B cell (primary cell): ENCODE results near the gene CAMTA1. TPM values are rescaled to one million over a fixed set of nuclear protein-coding genes. Genes with fewer than 3 reads are reported as not detected.

Experiments
- ATAC-seq: fragments of 200-7000 bp; cut with Tn5 transposase; one replicate; pipeline ENCODE4 v1.10.0; 2021; ENCODE audit warnings: low read depth, mild to moderate bottlenecking, moderate number of reproducible peaks, moderate library complexity
- CTCF ChIA-PET: fragments of 350-600 bp; sonication (Branson Sonifier 250); formaldehyde crosslinking; loops from one replicate; lab custom pipeline; 2021; ENCODE audit warnings: antibody characterized with exemption, inconsistent platforms; lab: Charles Lee
- POLR2A ChIA-PET: fragments of 350-600 bp; sonication (Branson Sonifier 250); formaldehyde crosslinking; loops from one replicate; lab custom pipeline; 2021; ENCODE audit warnings: antibody characterized with exemption; lab: Charles Lee
- DNase-seq: peaks from one replicate; pipeline ENCODE4 v3.0.0; 2013
- H2AFZ ChIP-seq: 2 replicates; pipeline ENCODE4 v1.6.1; 2012; ENCODE audit warnings: mild to moderate bottlenecking, low read depth, low read length; ENCODE audit not compliant: insufficient read depth, poor library complexity, severe bottlenecking
- H3K27ac ChIP-seq, 2 donors: 1 replicate in 1 of 2; 2 replicates in 1 of 2; pipeline ENCODE4 v1.5.1; 2012 to 2013; ENCODE audit warnings: low read length in 2 of 2, mild to moderate bottlenecking in 2 of 2, moderate library complexity in 1 of 2
- H3K27me3 ChIP-seq, 4 experiments: fragments of 200-600 bp in 1 of 4; sonication (generic) in 1 of 4; replicated peaks in 1 of 4; 1 replicate in 2 of 4; 2 replicates in 2 of 4; pipeline versions ENCODE4 v1.6.1 to v1.7.0; 2013 to 2016; ENCODE audit warnings: low read length in 3 of 4, mild to moderate bottlenecking in 2 of 4, mixed read lengths in 1 of 4, moderate library complexity in 1 of 4; ENCODE audit not compliant: insufficient read depth in 4 of 4, control insufficient read depth in 3 of 4; ENCODE audit errors: control extremely low read depth in 1 of 4
- H3K36me3 ChIP-seq, 2 experiments: replicated peaks in 1 of 2; 1 replicate in 1 of 2; 2 replicates in 1 of 2; pipeline versions ENCODE4 v1.6.1 to v1.7.1; 2013; ENCODE audit warnings: low read length in 1 of 2; ENCODE audit not compliant: insufficient read depth in 2 of 2, control insufficient read depth in 1 of 2; ENCODE audit errors: control extremely low read depth in 1 of 2, extremely low read depth in 1 of 2
- H3K4me1 ChIP-seq, 2 donors: fragments of 200-600 bp in 1 of 2; sonication (generic) in 1 of 2; 1 replicate in 1 of 2; 2 replicates in 1 of 2; pipeline versions ENCODE4 v1.5.1 to v1.6.1; 2013 to 2017; ENCODE audit warnings: low read length in 2 of 2; ENCODE audit not compliant: control insufficient read depth in 2 of 2, insufficient read depth in 2 of 2
- H3K4me2 ChIP-seq: replicated peaks from 2 replicates; pipeline ENCODE3; 2012; ENCODE audit warnings: mild to moderate bottlenecking, low read depth, low read length; ENCODE audit not compliant: poor library complexity, severe bottlenecking
- H3K4me3 ChIP-seq, 5 experiments: fragments of 200-600 bp in 1 of 5; sonication (generic) in 1 of 5; 1 replicate in 3 of 5; 2 replicates in 2 of 5; pipeline versions ENCODE4 v1.5.1 to v1.7.0; 2011 to 2016; ENCODE audit warnings: low read length in 4 of 5, mild to moderate bottlenecking in 4 of 5, low read depth in 2 of 5, control low read depth in 1 of 5, moderate library complexity in 1 of 5; ENCODE audit not compliant: insufficient read depth in 1 of 5; ENCODE audit errors: control extremely low read depth in 1 of 5, extremely low read depth in 1 of 5
- H3K79me2 ChIP-seq: fragments of 200-600 bp; sonication (generic); one replicate; pipeline ENCODE4 v1.6.0; 2016; ENCODE audit warnings: low read length; ENCODE audit not compliant: control insufficient read depth, insufficient read depth
- H3K9ac ChIP-seq: fragments of 200-600 bp; sonication (generic); 2 replicates; pipeline ENCODE4 v1.6.1; 2017; ENCODE audit warnings: mild to moderate bottlenecking, low read length, moderate library complexity
- H3K9me3 ChIP-seq, 3 donors: one replicate each; pipeline versions ENCODE4 v1.6.1 to v1.7.1; 2013; ENCODE audit warnings: low read length in 2 of 3; ENCODE audit not compliant: control insufficient read depth in 2 of 3, insufficient read depth in 1 of 3; ENCODE audit errors: control extremely low read depth in 1 of 3
- H4K20me1 ChIP-seq: 2 replicates; pipeline ENCODE4 v1.6.0; 2012; ENCODE audit warnings: mild to moderate bottlenecking, low read length; ENCODE audit not compliant: insufficient read depth, control insufficient read depth, poor library complexity, severe bottlenecking
- H3K27ac Mint-ChIP-seq: one replicate; pipeline ENCODE4 v1.8.0; 2021; ENCODE audit warnings: mixed read lengths
- H3K27me3 Mint-ChIP-seq: one replicate; pipeline ENCODE4 v1.8.0; 2021; ENCODE audit warnings: mixed read lengths
- H3K4me1 Mint-ChIP-seq: one replicate; pipeline ENCODE4 v1.8.0; 2021; ENCODE audit warnings: mixed read lengths
- H3K4me3 Mint-ChIP-seq: one replicate; pipeline ENCODE4 v1.8.0; 2021; ENCODE audit warnings: mixed read lengths
- H3K9me3 Mint-ChIP-seq: one replicate; pipeline ENCODE4 v1.8.0; 2022; ENCODE audit warnings: mixed read lengths; ENCODE audit not compliant: insufficient read depth
- CTCF ChIP-seq: fragments of 200-600 bp; IDR thresholded peaks from one replicate; pipeline ENCODE4 v1.8.0; 2022; ENCODE audit warnings: antibody characterized with exemption, mild to moderate bottlenecking
- EZH2 ChIP-seq: IDR thresholded peaks from 2 replicates; pipeline ENCODE4 v1.6.1; 2012; ENCODE audit warnings: borderline replicate concordance, low read depth, mild to moderate bottlenecking, moderate library complexity, low read length; ENCODE audit not compliant: insufficient read depth, poor library complexity, severe bottlenecking
- WGBS: methylation state at CpG from one replicate; pipeline ENCODE4 v1.1.5; 2013; ENCODE audit warnings: missing lambda C conversion rate; ENCODE audit not compliant: insufficient coverage; 5-methylcytosine and 5-hydroxymethylcytosine counted together
- intact Hi-C: fragments of 100-400 bp; cut with micrococcal nuclease; formaldehyde crosslinking; loops from one replicate; pipeline ENCODE4 v1.10.0; 2022
- polyA plus RNA-seq: library from polyadenylated mRNA; depleted of rRNA; stranded (reverse); fragments of >200 nt; gene quantifications from 2 replicates; pipeline ENCODE4 v1.2.3, GENCODE V29; 2012
- total RNA-seq, 2 donors: library from RNA; stranded (reverse); fragments of 120-200 nt in 1 of 2; gene quantifications; 1 replicate in 1 of 2; 2 replicates in 1 of 2; pipeline versions ENCODE4 v1.2.3 to v1.2.4, GENCODE V29; 2013 to 2022

CAMTA1 gene
- total and polyA plus RNA-seq, 2 donors (not counting 1 experiment from before 2014, with no cell fraction given): 42.2 to 45.7 TPM

GRCh38 chr1:7339014-7339413 is 553.8 kb downstream of the CAMTA1 start:
- Mint-ChIP-seq H3K4me1 (no peaks in the 10 kb centered on the region), H3K27ac (no peak overlapping the region), H3K4me3 (no peak overlapping the region), H3K9me3 (no peaks in the 10 kb centered on the region), H3K27me3 (no peaks in the 10 kb centered on the region)
- Histone ChIP-seq H3K27ac (no peak overlapping the region), H3K4me2 (no peak overlapping the region), H2AFZ (no peak overlapping the region), H3K4me3 (no peak overlapping the region), H4K20me1 (no peaks in the 10 kb centered on the region), H3K27me3 (no peaks in the 10 kb centered on the region), H3K9ac (no peak overlapping the region), H3K79me2 (no peaks in the 10 kb centered on the region), H3K36me3 (no peaks in the 10 kb centered on the region), H3K4me1 (no peaks in the 10 kb centered on the region), H3K9me3 (peaks cover 0 to 13% (median 0%) of the 10 kb centered on the region in 3 donors)
- no peak for DNase-seq
- ATAC-seq: no peak
- intact Hi-C loops: no loop called here
- CTCF ChIA-PET: no interaction called here
- POLR2A ChIA-PET: no interaction called here
- TF ChIP-seq CTCF (no peak), EZH2 (no peak)
- WGBS: no CpG with 5 or more reads among the region's 5 CpGs

- 100% methylated on average over 1 of the region's 2 CpGs for WGBS
- Histone ChIP-seq H3K9ac (no peak overlapping the region), H3K27me3 (no peaks in the 10 kb centered on the region), H3K9me3 (peaks cover 0 to 13% (median 0%) of the 10 kb centered on the region in 3 donors), H2AFZ (no peak overlapping the region), H3K4me2 (no peak overlapping the region), H3K4me3 (no peak overlapping the region), H3K27ac (no peak overlapping the region), H4K20me1 (no peaks in the 10 kb centered on the region), H3K4me1 (no peaks in the 10 kb centered on the region), H3K79me2 (no peaks in the 10 kb centered on the region), H3K36me3 (no peaks in the 10 kb centered on the region)
- DNase-seq: no peak
- no peaks in the 10 kb centered on the region for H3K9me3 Mint-ChIP-seq
- no peaks in the 10 kb centered on the region for H3K27me3 Mint-ChIP-seq
- no peak for TF ChIP-seq EZH2
- TF ChIP-seq CTCF: no peak
- ChIA-PET CTCF (no interaction called here), POLR2A (no interaction called here)
- no peak for ATAC-seq
- no peaks in the 10 kb centered on the region for H3K4me1 Mint-ChIP-seq
- intact Hi-C loops: no loop called here
- H3K27ac Mint-ChIP-seq: no peak overlapping the region
- H3K4me3 Mint-ChIP-seq: no peak overlapping the region
Measured at GRCh38 chr1:7339953-7340352, 554.7 kb downstream of the CAMTA1 start.
